HFF-Myc (cell line): ENCODE measurements around the gene PADI3.

Experiments used
- DNase-seq: peaks from one replicate; pipeline ENCODE4 v3.0.0-alpha.2; 2011; ENCODE audit warnings: low read depth; ENCODE audit errors: extremely low read depth
- H3K4me3 ChIP-seq: replicated peaks from 2 replicates; pipeline ENCODE4 v1.5.1; 2011; ENCODE audit warnings: low read depth, mild to moderate bottlenecking, control low read depth, low read length
- TF ChIP-seq, protein P1 (sequence below): IDR thresholded peaks from 2 replicates; pipeline ENCODE4 v1.5.1; 2012; ENCODE audit warnings: mild to moderate bottlenecking, low read depth, low read length, control low read depth; ENCODE audit errors: missing control alignments

PADI3 gene

GRCh38 chr1:17225140-17225539 is 23.8 kb upstream of the PADI3 start:
- TF ChIP-seq, protein P1, sequence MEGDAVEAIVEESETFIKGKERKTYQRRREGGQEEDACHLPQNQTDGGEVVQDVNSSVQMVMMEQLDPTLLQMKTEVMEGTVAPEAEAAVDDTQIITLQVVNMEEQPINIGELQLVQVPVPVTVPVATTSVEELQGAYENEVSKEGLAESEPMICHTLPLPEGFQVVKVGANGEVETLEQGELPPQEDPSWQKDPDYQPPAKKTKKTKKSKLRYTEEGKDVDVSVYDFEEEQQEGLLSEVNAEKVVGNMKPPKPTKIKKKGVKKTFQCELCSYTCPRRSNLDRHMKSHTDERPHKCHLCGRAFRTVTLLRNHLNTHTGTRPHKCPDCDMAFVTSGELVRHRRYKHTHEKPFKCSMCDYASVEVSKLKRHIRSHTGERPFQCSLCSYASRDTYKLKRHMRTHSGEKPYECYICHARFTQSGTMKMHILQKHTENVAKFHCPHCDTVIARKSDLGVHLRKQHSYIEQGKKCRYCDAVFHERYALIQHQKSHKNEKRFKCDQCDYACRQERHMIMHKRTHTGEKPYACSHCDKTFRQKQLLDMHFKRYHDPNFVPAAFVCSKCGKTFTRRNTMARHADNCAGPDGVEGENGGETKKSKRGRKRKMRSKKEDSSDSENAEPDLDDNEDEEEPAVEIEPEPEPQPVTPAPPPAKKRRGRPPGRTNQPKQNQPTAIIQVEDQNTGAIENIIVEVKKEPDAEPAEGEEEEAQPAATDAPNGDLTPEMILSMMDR, result no peak
- no peak overlapping the region for H3K4me3 ChIP-seq
- DNase-seq, result no peak

DNA sequence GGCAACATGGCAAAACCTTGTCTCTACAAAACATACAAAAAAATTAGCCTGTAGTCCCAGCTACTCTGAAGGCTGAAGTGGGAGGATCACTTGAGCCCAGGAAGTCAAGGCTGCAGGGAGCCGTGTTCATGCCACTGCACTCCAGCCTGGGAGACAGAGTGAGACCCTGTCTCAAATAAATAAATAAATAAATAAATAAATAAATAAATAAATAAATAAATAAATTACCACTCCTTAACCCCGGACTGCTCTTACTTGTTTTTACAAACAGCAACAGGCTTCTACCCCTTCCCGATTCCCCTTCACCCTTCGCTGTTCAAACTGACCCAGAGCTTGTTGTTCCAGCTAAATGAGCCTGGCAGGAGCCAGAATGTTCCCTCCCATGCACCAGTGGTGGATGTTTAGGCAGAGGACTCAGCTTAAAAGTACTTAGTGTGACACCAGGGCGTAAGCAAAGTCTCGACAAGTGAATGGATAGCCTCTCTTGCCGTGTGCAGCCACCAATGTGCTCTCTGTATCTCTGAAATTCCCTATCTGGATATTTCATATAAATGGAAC is 21.5 kb upstream of the PADI3 start:
- no peak overlapping the region for H3K4me3 ChIP-seq
- DNase-seq, result no peak
- TF ChIP-seq, protein P1, result no peak

GRCh38 chr1:17228619-17229018 is 20.3 kb upstream of the PADI3 start:
- no peak for DNase-seq
- no peak overlapping the region for H3K4me3 ChIP-seq
- TF ChIP-seq, protein P1, result no peak

DNA sequence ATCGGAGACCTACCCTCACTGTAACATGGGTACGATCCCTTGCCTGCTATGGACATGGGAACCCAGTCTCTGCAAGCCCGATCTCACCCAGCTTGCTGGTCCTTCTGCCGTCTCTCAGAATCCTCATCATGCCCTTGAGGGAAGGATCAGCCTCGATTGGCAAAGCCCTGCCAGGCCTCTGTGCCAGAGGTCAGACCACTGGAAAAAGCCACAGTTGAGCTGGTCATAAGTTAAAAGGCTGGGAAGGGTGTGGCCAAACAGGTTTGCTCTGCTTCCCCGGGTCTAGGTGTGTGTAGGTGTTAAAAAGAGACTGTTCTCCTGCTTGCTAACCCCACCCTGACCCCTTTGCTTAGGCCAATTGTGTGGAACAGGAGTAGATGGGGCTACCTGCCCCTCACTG is 19.5 kb upstream of the PADI3 start:
- TF ChIP-seq, protein P1, result no peak
- H3K4me3 ChIP-seq, result no peak overlapping the region
- DNase-seq, result no peak

GRCh38 chr1:17230106-17230505 is 18.8 kb upstream of the PADI3 start:
- no peak for DNase-seq
- TF ChIP-seq, protein P1, result no peak
- no peak overlapping the region for H3K4me3 ChIP-seq

- DNase-seq, result no peak
- TF ChIP-seq, protein P1, result no peak
- no peak overlapping the region for H3K4me3 ChIP-seq
These were observed 18.1 kb upstream of the PADI3 start for GRCh38 chr1:17230671-17231310.
